Erythroblast (primary cell): Measurements from ENCODE around the gene POU6F2.

Experiments used
- GATA1 ChIP-seq: IDR thresholded peaks from 2 replicates; pipeline ENCODE4 v1.6.1; 2011; ENCODE audit warnings: low read depth, mild to moderate bottlenecking, control low read depth, low read length, moderate library complexity
- POLR2A ChIP-seq: IDR thresholded peaks from 2 replicates; pipeline ENCODE4 v1.6.1; 2011; ENCODE audit warnings: mild to moderate bottlenecking, low read length

GRCh38 chr7:39199951-39200350, 222.2 kb downstream of the POU6F2 start:
- TF ChIP-seq POLR2A (no peak), GATA1 (no peak)
